ENCODE data around the gene RNASE4.

The RNASE4 gene

DNA sequence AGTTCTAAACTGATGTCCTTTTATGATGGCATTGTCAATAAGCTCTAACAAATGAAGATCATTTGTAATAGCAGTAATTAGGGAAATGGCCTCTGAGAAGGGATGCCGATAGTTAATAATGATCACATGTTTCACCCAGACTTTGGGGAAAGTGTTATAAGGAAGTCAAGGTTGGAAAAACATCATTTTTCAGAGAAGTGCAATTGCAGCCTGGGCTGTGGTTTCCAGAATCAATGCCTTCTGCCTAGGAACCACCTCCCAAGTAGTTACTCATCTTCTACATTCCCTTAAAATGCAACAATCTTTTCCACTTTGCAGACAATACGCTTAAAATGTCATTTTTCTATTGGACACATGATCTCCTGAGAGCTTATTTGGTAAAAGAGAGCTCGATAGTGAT, 62.2 kb downstream of the RNASE4 start:
- DNase-seq, result no peak

DNA sequence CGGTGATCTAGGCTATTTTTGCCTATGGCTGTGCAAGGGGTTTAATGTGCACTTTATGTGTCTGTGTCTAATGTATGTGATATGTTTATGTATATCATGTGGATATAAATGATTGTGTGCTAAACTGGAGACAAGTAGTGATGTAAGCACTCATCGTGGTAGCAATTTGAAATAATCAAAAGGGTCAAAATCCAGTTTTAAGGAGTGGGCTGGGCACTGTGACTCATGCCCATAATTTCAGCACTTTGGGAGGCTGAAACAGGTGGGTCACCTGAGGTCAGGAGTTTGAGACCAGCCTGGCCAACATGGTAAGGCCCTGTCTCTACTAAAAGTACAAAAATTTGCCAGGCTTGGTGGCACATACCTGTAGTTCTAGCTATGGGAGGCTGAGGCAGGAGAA, 64.1 kb downstream of the RNASE4 start:
- DNase-seq, result no peak

DNA sequence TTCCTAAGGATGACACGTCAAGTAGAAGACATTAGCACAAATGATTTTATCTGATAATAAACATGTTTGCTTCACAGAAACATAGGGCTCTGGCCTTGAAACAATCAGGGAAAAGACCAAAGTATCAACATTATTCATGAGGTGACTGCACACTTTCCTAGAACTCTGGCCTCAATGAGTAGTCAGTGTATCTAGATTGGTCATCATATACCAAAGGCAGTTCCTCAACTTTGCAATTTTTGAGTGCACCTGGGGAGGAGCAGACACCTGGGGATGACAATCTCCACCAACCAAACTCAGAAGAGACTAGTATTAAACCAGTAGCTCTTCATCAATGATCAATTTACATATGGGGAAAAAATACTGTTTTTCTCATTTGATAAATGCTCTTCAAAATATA, 65.8 kb downstream of the RNASE4 start:
- DNase-seq, result no peak
